SK-N-DZ (cell line): Measurements from ENCODE around the gene ZNF608. TPM values are rescaled to one million over a fixed set of nuclear protein-coding genes. Genes with fewer than 3 reads are reported as not detected.
A peak's percentile ranks its signal among the peaks of the same experiment; 100 is the strongest.

Source experiments
- DNase-seq: peaks from one replicate; pipeline ENCODE4 v3.0.0-alpha.2; 2015; ENCODE audit warnings: low spot score
- polyA plus RNA-seq, 2 experiments: library from polyadenylated mRNA; depleted of rRNA; stranded (reverse); fragments of >200 nt; gene quantifications; 2 replicates each; pipeline ENCODE4 v1.2.3, GENCODE V29; 2014

ZNF608 gene
- 13.7 and 15.4 TPM in 2 replicates for polyA plus RNA-seq (2014; cell fraction: cytosol; rRNA removed)
- polyA plus RNA-seq (2014; cell fraction: nucleus; rRNA removed) = 19.6 and 20.5 TPM in 2 replicates

- peak; percentile 86 for DNase-seq
These were observed at the start of gene ZNF608 for GRCh38 chr5:124745928-124746915. ZNF608 (minus strand) TSS chr5:124746639; CDS start chr5:124744989, 1,650 bp downstream.

- DNase-seq = no peak
These were observed 49.4 kb upstream of the ZNF608 start for GRCh38 chr5:124795829-124796228.

- DNase-seq = no peak
These were observed 44.7 kb upstream of the ZNF608 start for GRCh38 chr5:124790895-124791732.

- DNase-seq = no peak
These were observed 44.0 kb upstream of the ZNF608 start for GRCh38 chr5:124790301-124790894.

GRCh38 chr5:124789104-124789605 lies 42.7 kb upstream of the ZNF608 start:
- no peak for DNase-seq

GRCh38 chr5:124783794-124784193 lies 37.4 kb upstream of the ZNF608 start:
- no peak for DNase-seq

- DNase-seq = no peak
These were observed 36.8 kb upstream of the ZNF608 start for GRCh38 chr5:124783285-124783684.

- DNase-seq = no peak
These were observed 35.8 kb upstream of the ZNF608 start for GRCh38 chr5:124782262-124782661.

- DNase-seq = no peak
These were observed 33.6 kb upstream of the ZNF608 start for GRCh38 chr5:124780011-124780410.

- no peak for DNase-seq
These were observed 27.2 kb upstream of the ZNF608 start for GRCh38 chr5:124773315-124774311.

- DNase-seq = peak; percentile 77
These were observed 26.2 kb upstream of the ZNF608 start for GRCh38 chr5:124772457-124773200.

GRCh38 chr5:124771761-124772160 lies 25.3 kb upstream of the ZNF608 start:
- DNase-seq = no peak

GRCh38 chr5:124764992-124765611 lies 18.7 kb upstream of the ZNF608 start:
- no peak for DNase-seq

GRCh38 chr5:124764585-124764984 lies 18.1 kb upstream of the ZNF608 start:
- no peak for DNase-seq

- no peak for DNase-seq
These were observed 14.6 kb upstream of the ZNF608 start for GRCh38 chr5:124761010-124761409.

- no peak for DNase-seq
These were observed 14.2 kb upstream of the ZNF608 start for GRCh38 chr5:124760608-124761007.

- peak; percentile 70 for DNase-seq
These were observed 9.1 kb upstream of the ZNF608 start for GRCh38 chr5:124755565-124755964.

GRCh38 chr5:124755041-124755440 lies 8.6 kb upstream of the ZNF608 start:
- no peak for DNase-seq
